HEK293 (cell line): ENCODE measurements around the gene TMEFF1.

Experiments used
- ZNF121 ChIP-seq: fragments of 450-650 bp; formaldehyde crosslinking; IDR thresholded peaks from 2 replicates; pipeline ENCODE4 v1.5.1; 2016; ENCODE audit warnings: missing biosample characterization, missing genetic modification characterization
- ZNF211 ChIP-seq: fragments of 450-650 bp; formaldehyde crosslinking; IDR thresholded peaks from 2 replicates; pipeline ENCODE4 v1.5.1; 2016; ENCODE audit warnings: low read depth, missing biosample characterization, missing genetic modification characterization
- ZNF510 ChIP-seq: fragments of 450-650 bp; formaldehyde crosslinking; IDR thresholded peaks from 2 replicates; pipeline ENCODE4 v1.5.1; 2018; ENCODE audit warnings: mild to moderate bottlenecking, missing genetic modification characterization, missing biosample characterization; ENCODE audit not compliant: insufficient replicate concordance
- ZXDB ChIP-seq: fragments of 450-650 bp; formaldehyde crosslinking; IDR thresholded peaks from 2 replicates; pipeline ENCODE4 v1.5.1; 2016; ENCODE audit warnings: missing biosample characterization, missing genetic modification characterization
- TF ChIP-seq, protein P1 (sequence below): fragments of 450-650 bp; formaldehyde crosslinking; IDR thresholded peaks from 2 replicates; pipeline ENCODE4; 2016; ENCODE audit warnings: missing biosample characterization, missing genetic modification characterization
- TF ChIP-seq, protein P2 (sequence below): fragments of 450-650 bp; formaldehyde crosslinking; IDR thresholded peaks from 2 replicates; pipeline ENCODE4 v1.5.1; 2016; ENCODE audit warnings: missing biosample characterization, missing genetic modification characterization
- TF ChIP-seq, protein P3 (sequence below): fragments of 450-650 bp; formaldehyde crosslinking; IDR thresholded peaks from 2 replicates; pipeline ENCODE4 v1.5.1; 2017; ENCODE audit warnings: missing biosample characterization, missing genetic modification characterization
- TF ChIP-seq, protein P4 (sequence below): fragments of 450-650 bp; IDR thresholded peaks from 2 replicates; pipeline ENCODE4 v1.5.1; 2018; ENCODE audit warnings: missing biosample characterization, missing genetic modification characterization

DNA sequence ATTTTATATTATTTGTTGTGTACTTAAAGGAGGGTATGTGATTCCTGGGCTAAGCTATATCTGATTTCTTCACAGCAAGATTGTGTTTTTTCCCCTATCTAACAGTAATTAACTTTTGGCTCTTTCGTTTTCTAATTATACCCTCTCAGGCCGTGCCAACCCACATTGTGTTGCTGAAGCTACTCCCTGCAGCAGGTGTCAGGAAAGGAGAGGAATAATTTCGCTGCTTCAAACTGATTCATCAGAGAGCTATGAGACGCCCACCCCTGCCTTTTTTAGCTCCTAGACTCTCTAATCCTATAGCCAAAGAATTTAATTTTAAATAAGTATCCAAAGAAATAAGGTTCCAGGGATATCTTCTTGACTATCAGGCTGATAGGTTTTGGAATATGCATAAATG, 108.7 kb downstream of the TMEFF1 start:
- TF ChIP-seq, protein P1, sequence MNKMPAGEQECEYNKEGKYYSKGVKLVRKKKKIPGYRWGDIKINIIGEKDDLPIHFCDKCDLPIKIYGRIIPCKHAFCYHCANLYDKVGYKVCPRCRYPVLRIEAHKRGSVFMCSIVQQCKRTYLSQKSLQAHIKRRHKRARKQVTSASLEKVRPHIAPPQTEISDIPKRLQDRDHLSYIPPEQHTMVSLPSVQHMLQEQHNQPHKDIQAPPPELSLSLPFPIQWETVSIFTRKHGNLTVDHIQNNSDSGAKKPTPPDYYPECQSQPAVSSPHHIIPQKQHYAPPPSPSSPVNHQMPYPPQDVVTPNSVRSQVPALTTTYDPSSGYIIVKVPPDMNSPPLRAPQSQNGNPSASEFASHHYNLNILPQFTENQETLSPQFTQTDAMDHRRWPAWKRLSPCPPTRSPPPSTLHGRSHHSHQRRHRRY: no peak
- TF ChIP-seq, protein P2, sequence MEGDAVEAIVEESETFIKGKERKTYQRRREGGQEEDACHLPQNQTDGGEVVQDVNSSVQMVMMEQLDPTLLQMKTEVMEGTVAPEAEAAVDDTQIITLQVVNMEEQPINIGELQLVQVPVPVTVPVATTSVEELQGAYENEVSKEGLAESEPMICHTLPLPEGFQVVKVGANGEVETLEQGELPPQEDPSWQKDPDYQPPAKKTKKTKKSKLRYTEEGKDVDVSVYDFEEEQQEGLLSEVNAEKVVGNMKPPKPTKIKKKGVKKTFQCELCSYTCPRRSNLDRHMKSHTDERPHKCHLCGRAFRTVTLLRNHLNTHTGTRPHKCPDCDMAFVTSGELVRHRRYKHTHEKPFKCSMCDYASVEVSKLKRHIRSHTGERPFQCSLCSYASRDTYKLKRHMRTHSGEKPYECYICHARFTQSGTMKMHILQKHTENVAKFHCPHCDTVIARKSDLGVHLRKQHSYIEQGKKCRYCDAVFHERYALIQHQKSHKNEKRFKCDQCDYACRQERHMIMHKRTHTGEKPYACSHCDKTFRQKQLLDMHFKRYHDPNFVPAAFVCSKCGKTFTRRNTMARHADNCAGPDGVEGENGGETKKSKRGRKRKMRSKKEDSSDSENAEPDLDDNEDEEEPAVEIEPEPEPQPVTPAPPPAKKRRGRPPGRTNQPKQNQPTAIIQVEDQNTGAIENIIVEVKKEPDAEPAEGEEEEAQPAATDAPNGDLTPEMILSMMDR: no peak
- TF ChIP-seq ZNF211 (no peak), ZNF121 (tag by site-specific recombination) (no peak), ZNF510 (tag by site-specific recombination) (no peak), ZXDB (tag by site-specific recombination) (no peak)
- TF ChIP-seq, protein P3, sequence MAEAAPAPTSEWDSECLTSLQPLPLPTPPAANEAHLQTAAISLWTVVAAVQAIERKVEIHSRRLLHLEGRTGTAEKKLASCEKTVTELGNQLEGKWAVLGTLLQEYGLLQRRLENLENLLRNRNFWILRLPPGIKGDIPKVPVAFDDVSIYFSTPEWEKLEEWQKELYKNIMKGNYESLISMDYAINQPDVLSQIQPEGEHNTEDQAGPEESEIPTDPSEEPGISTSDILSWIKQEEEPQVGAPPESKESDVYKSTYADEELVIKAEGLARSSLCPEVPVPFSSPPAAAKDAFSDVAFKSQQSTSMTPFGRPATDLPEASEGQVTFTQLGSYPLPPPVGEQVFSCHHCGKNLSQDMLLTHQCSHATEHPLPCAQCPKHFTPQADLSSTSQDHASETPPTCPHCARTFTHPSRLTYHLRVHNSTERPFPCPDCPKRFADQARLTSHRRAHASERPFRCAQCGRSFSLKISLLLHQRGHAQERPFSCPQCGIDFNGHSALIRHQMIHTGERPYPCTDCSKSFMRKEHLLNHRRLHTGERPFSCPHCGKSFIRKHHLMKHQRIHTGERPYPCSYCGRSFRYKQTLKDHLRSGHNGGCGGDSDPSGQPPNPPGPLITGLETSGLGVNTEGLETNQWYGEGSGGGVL (tag by site-specific recombination): no peak
- TF ChIP-seq, protein P4, sequence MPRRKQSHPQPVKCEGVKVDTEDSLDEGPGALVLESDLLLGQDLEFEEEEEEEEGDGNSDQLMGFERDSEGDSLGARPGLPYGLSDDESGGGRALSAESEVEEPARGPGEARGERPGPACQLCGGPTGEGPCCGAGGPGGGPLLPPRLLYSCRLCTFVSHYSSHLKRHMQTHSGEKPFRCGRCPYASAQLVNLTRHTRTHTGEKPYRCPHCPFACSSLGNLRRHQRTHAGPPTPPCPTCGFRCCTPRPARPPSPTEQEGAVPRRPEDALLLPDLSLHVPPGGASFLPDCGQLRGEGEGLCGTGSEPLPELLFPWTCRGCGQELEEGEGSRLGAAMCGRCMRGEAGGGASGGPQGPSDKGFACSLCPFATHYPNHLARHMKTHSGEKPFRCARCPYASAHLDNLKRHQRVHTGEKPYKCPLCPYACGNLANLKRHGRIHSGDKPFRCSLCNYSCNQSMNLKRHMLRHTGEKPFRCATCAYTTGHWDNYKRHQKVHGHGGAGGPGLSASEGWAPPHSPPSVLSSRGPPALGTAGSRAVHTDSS (tag by site-specific recombination): no peak
